ENCODE measurements around the gene SPG11. TPM values are rescaled to one million over a fixed set of nuclear protein-coding genes. Genes with fewer than 3 reads are reported as not detected.

SPG11 gene
- total and polyA plus RNA-seq, 9 of the 15 experiments (the other 6 are each of a cell fraction or from before 2014, with no cell fraction given), result 23.3 to 71.2 (median 45.6) TPM

DNA sequence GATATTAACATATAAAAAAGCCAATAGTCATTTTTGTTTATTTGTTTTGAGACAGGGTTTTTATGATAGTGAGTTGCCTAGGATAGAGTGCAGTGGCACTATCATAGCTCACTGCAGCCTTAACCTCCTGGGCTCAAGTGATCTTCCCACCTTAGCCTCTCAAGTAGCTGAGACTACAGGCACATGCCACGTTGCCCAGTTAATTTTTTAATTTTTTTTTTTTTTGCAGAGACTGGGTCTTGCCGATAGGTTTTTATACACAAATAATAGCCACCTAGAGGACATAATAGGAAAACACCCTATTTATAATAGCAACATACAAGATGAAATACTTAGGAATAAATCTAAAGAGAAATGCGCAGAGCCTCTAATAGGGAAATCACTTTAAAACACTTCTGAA is 113.2 kb downstream of the SPG11 start:
- 82% methylated on average over 3 of the region's 3 CpGs for WGBS (ENCODE audit: insufficient coverage, low coverage, missing lambda C conversion rate)
- intact Hi-C loops (cut with micrococcal nuclease), result no loop called here
- no peak for FAIRE-seq

More for the DNA sequence above, 113.2 kb downstream of the SPG11 start:
- Histone ChIP-seq H3K9me3 (replicated peaks; ENCODE audit: control insufficient read depth, insufficient read depth, low read depth, low read length) (no peaks in the 10 kb centered on the region), H3K9ac (ENCODE audit: insufficient read depth in 1 of 2, low read depth in 2 of 2, low read length in 2 of 2) (no peak overlapping the region), H4K20me1 (replicated peaks; ENCODE audit: control insufficient read depth, insufficient read depth, low read length) (no peaks in the 10 kb centered on the region), H3K4me2 (ENCODE audit: insufficient read depth, low read length) (no peak overlapping the region), H3K4me3 (no peak overlapping the region), H2AFZ (ENCODE audit: low read depth, low read length) (no peak overlapping the region), H3K79me2 (ENCODE audit: control insufficient read depth, insufficient read depth, low read length) (peaks cover 69% of the 10 kb centered on the region), H3K27me3 (ENCODE audit: control insufficient read depth in 2 of 2, insufficient read depth in 2 of 2, low read length in 2 of 2) (no peaks in the 10 kb centered on the region), H3K36me3 (ENCODE audit: control insufficient read depth, insufficient read depth, low read length) (peaks cover 81% of the 10 kb centered on the region), H3K27ac (ENCODE audit: extremely low read depth, low read depth, low read length) (no peak overlapping the region), H3K4me1 (replicated peaks in 1 of 2; ENCODE audit: control insufficient read depth in 2 of 2, insufficient read depth in 2 of 2, low read length in 2 of 2) (no peaks in the 10 kb centered on the region; a peak in 1 of 5 replicates), H3K9me1 (ENCODE audit: control insufficient read depth, insufficient read depth, low read length) (no peaks in the 10 kb centered on the region)
- ChIA-PET CTCF (ENCODE audit: low intra/inter-chr PET ratio) (no interaction called here), POLR2A (interaction anchor here (0.7 to 1.6 kb wide), 3 partner anchors 9 to 322 kb away, joined by 3 read pairs; no protein-coding TSS in a partner anchor)
- peak; percentile 12; the same call in 2 of the 3 replicates for ATAC-seq
- TF ChIP-seq, protein P1, sequence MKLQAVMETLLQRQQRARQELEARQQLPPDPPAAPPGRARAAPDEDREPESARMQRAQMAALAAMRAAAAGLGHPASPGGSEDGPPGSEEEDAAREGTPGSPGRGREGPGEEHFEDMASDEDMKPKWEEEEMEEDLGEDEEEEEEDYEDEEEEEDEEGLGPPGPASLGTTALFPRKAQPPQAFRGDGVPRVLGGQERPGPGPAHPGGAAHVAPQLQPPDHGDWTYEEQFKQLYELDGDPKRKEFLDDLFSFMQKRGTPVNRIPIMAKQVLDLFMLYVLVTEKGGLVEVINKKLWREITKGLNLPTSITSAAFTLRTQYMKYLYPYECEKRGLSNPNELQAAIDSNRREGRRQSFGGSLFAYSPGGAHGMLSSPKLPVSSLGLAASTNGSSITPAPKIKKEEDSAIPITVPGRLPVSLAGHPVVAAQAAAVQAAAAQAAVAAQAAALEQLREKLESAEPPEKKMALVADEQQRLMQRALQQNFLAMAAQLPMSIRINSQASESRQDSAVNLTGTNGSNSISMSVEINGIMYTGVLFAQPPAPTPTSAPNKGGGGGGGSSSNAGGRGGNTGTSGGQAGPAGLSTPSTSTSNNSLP (IDR thresholded peaks at IDR 0.05; ENCODE audit: borderline replicate concordance, low read depth, low read length), result peak; percentile 65; the same call in 1 of the 2 replicates
- TF ChIP-seq, protein P2, sequence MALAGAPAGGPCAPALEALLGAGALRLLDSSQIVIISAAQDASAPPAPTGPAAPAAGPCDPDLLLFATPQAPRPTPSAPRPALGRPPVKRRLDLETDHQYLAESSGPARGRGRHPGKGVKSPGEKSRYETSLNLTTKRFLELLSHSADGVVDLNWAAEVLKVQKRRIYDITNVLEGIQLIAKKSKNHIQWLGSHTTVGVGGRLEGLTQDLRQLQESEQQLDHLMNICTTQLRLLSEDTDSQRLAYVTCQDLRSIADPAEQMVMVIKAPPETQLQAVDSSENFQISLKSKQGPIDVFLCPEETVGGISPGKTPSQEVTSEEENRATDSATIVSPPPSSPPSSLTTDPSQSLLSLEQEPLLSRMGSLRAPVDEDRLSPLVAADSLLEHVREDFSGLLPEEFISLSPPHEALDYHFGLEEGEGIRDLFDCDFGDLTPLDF (CRISPR knock-in tag; IDR thresholded peaks at IDR 0.05), result no peak
- TF ChIP-seq, protein P3, sequence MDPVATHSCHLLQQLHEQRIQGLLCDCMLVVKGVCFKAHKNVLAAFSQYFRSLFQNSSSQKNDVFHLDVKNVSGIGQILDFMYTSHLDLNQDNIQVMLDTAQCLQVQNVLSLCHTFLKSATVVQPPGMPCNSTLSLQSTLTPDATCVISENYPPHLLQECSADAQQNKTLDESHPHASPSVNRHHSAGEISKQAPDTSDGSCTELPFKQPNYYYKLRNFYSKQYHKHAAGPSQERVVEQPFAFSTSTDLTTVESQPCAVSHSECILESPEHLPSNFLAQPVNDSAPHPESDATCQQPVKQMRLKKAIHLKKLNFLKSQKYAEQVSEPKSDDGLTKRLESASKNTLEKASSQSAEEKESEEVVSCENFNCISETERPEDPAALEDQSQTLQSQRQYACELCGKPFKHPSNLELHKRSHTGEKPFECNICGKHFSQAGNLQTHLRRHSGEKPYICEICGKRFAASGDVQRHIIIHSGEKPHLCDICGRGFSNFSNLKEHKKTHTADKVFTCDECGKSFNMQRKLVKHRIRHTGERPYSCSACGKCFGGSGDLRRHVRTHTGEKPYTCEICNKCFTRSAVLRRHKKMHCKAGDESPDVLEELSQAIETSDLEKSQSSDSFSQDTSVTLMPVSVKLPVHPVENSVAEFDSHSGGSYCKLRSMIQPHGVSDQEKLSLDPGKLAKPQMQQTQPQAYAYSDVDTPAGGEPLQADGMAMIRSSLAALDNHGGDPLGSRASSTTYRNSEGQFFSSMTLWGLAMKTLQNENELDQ (CRISPR knock-in tag; IDR thresholded peaks at IDR 0.05; ENCODE audit: borderline replicate concordance), result no peak
- TF ChIP-seq, protein P4, sequence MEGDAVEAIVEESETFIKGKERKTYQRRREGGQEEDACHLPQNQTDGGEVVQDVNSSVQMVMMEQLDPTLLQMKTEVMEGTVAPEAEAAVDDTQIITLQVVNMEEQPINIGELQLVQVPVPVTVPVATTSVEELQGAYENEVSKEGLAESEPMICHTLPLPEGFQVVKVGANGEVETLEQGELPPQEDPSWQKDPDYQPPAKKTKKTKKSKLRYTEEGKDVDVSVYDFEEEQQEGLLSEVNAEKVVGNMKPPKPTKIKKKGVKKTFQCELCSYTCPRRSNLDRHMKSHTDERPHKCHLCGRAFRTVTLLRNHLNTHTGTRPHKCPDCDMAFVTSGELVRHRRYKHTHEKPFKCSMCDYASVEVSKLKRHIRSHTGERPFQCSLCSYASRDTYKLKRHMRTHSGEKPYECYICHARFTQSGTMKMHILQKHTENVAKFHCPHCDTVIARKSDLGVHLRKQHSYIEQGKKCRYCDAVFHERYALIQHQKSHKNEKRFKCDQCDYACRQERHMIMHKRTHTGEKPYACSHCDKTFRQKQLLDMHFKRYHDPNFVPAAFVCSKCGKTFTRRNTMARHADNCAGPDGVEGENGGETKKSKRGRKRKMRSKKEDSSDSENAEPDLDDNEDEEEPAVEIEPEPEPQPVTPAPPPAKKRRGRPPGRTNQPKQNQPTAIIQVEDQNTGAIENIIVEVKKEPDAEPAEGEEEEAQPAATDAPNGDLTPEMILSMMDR (IDR thresholded peaks at IDR 0.05 in 2 of 3, conservative IDR thresholded peaks at IDR 0.05 in 1 of 3; ENCODE audit: insufficient read depth in 2 of 3, low read depth in 1 of 3, low read length in 3 of 3), result peak in 2 of 3 experiments; percentile 28 to 29; a peak in 2 of 6 replicates
- no peak for DNase-seq (ENCODE audit: extremely low read depth in 1 of 4, low spot score in 3 of 4)
- in situ Hi-C loops (cut with MboI), result no loop called here
- BruUV-seq (replicated peaks), result no TSS peak

Measured in K562 (cell line).